Stomach smooth muscle (tissue), 2 donors: Measurements from ENCODE around the gene IL21R.

ENCODE experiments used
- H3K27ac ChIP-seq: one replicate; pipeline ENCODE4 v1.7.0; 2013; ENCODE audit warnings: mild to moderate bottlenecking, low read length, inconsistent platforms
- H3K27me3 ChIP-seq, 2 donors: one replicate each; pipeline ENCODE4 v1.7.0; 2013; ENCODE audit warnings: low read length in 2 of 2; ENCODE audit not compliant: insufficient read depth in 2 of 2, control insufficient read depth in 1 of 2
- H3K36me3 ChIP-seq, 2 donors: one replicate each; pipeline ENCODE4 v1.7.0; 2013; ENCODE audit warnings: low read length in 2 of 2; ENCODE audit not compliant: control insufficient read depth in 2 of 2, insufficient read depth in 2 of 2
- H3K4me1 ChIP-seq: one replicate; pipeline ENCODE4 v1.7.0; 2013; ENCODE audit warnings: low read length; ENCODE audit not compliant: control insufficient read depth, insufficient read depth
- H3K4me3 ChIP-seq, 2 donors: one replicate each; pipeline ENCODE4 v1.7.0; 2013; ENCODE audit warnings: low read length in 2 of 2
- H3K9ac ChIP-seq, 2 donors: one replicate each; pipeline ENCODE4 v1.7.0; 2013; ENCODE audit warnings: low read length in 2 of 2, mild to moderate bottlenecking in 1 of 2
- H3K9me3 ChIP-seq, 2 donors: one replicate each; pipeline ENCODE4 v1.7.0; 2013; ENCODE audit warnings: low read length in 2 of 2; ENCODE audit not compliant: control insufficient read depth in 2 of 2
- donor health status: healthy.
- donor health status: Pancreatic carcinoma.

The IL21R gene

GRCh38 chr16:27374804-27375425, 27.1 kb upstream of the IL21R start:
- no peaks in the 10 kb centered on the region for H3K9me3 ChIP-seq
- no peak overlapping the region for H3K9ac ChIP-seq
- H3K4me3 ChIP-seq, result peak overlapping the region in 1 of 2 donors; percentile 44
- no peak overlapping the region for H3K27ac ChIP-seq
- no peaks in the 10 kb centered on the region for H3K36me3 ChIP-seq
- peaks cover 5% of the 10 kb centered on the region for H3K4me1 ChIP-seq
- no peaks in the 10 kb centered on the region for H3K27me3 ChIP-seq

GRCh38 chr16:27377666-27378485, 24.1 kb upstream of the IL21R start:
- Histone ChIP-seq H3K4me3 (no peak overlapping the region), H3K9ac (no peak overlapping the region)

DNA sequence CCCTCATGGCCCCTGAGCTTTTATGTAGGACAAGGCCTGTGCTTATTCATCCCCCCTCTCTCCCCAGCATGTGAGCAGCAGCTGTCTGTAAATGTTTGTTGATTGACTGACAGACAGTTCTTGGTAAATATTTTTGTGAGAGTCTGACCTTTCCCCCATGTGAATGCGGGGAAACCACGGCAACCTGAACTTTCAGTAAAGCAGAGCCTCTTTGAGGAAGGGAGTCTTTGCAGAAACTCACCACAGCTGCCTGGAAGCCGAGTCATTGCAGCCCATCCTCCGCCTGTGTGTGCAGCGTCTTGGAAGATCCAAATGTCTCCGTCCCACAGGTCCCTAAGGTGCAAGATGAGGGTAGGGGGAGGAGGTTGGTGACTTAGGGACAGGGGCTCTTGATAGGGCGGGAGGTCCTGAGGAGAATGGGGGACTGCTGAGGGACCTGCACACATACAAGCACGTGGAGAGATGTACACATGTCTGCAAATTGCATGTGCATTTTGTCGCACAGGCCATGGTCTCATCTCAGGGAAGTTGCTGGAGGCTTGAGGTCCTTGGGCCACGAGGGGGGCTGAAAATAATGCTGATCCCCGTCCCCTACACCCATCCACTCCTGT, 23.0 kb upstream of the IL21R start:
- Histone ChIP-seq H3K4me1 (peaks cover 5% of the 10 kb centered on the region), H3K27me3 (no peaks in the 10 kb centered on the region), H3K36me3 (no peaks in the 10 kb centered on the region), H3K9me3 (peaks cover 5% of the 10 kb centered on the region in 2 donors), H3K27ac (no peak overlapping the region), H3K4me3 (no peak overlapping the region), H3K9ac (no peak overlapping the region)

More at GRCh38 chr16:27377666-27378485, 24.1 kb upstream of the IL21R start:
- no peaks in the 10 kb centered on the region for H3K27me3 ChIP-seq
- no peaks in the 10 kb centered on the region for H3K36me3 ChIP-seq
- H3K27ac ChIP-seq, result no peak overlapping the region
- H3K4me1 ChIP-seq, result peaks cover 5% of the 10 kb centered on the region
- H3K9me3 ChIP-seq, result peaks cover 0 to 5% of the 10 kb centered on the region in 2 donors

DNA sequence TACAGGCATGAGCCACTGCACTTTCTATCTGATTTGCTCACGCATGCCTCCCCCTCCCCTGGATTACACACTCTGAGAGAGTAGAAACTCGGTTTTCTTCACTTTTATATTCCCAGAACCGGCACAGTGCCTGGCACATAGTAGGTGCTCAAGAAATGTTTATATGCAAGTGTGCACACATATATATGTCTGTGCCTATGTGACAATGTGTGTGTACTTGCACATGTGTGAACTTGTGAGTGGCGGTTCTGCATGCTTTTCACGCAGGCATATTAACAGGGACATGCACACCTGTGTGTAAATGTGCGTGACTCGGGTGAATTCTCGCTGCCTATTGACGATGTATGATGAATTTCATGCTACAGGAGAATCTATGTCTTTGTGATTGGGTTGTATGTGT, 22.1 kb upstream of the IL21R start:
- Histone ChIP-seq H3K9ac (no peak overlapping the region), H3K27me3 (no peaks in the 10 kb centered on the region), H3K27ac (no peak overlapping the region), H3K4me1 (peaks cover 3% of the 10 kb centered on the region), H3K9me3 (peaks cover 5 to 12% of the 10 kb centered on the region in 2 donors), H3K36me3 (no peaks in the 10 kb centered on the region), H3K4me3 (no peak overlapping the region)

- Histone ChIP-seq H3K27me3 (no peaks in the 10 kb centered on the region), H3K4me1 (no peaks in the 10 kb centered on the region), H3K9ac (no peak overlapping the region), H3K36me3 (no peaks in the 10 kb centered on the region), H3K4me3 (no peak overlapping the region), H3K9me3 (peaks cover 8 to 18% of the 10 kb centered on the region in 2 donors), H3K27ac (no peak overlapping the region)
Measured at GRCh38 chr16:27381236-27381635, 20.7 kb upstream of the IL21R start.

DNA sequence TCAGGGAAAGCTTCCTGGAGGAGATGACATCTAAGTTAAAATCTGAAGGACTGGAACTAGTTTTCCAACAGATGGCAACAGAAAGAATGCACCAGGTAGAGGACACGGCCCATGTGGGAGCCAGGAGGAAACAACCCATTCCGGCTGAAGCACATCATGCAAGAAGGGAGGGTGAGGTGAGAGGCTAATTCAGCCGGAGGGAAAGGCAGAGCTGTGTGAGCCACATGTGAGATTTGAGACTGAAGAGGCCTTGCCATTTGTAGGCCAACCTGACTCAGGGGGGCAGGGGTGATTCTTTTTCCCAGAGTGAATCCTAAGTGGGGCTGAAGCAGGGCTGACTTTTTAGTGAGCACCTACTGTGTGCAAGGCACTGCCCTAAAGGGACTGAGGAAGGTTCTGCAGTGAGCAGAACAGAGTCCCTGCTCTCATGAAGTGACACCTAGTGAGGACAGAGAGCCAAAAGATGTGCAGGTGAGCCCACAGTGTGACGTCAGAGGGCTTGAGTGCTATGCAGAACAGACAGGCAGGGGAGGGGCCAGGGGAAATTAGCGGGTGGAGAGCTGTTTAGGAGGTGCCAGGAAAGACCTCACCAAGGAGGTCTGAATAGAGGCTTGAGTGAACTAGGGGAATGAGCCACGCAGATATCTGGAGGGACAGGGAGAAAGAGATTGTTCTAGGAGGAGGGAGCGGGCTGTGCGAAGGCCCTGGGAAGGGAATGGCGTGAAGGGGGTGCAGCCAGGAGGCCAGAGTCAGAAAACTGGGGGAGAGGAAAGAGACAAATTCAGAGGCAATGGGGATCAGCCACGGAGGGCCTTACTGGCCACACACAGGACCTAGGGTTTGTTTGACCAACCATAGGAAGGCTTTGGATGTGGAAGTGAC, 19.8 kb upstream of the IL21R start:
- H3K4me1 ChIP-seq, result no peaks in the 10 kb centered on the region
- peaks cover 11 to 18% of the 10 kb centered on the region in 2 donors for H3K9me3 ChIP-seq
- H3K9ac ChIP-seq, result no peak overlapping the region

GRCh38 chr16:27383556-27384243, 18.3 kb upstream of the IL21R start:
- no peak overlapping the region for H3K4me3 ChIP-seq
- no peaks in the 10 kb centered on the region for H3K4me1 ChIP-seq
- peaks cover 0 to 3% of the 10 kb centered on the region in 2 donors for H3K27me3 ChIP-seq
- H3K27ac ChIP-seq, result no peak overlapping the region
- H3K9ac ChIP-seq, result no peak overlapping the region
- peaks cover 16 to 18% of the 10 kb centered on the region in 2 donors for H3K9me3 ChIP-seq
- no peaks in the 10 kb centered on the region for H3K36me3 ChIP-seq

More for the DNA sequence above, 19.8 kb upstream of the IL21R start:
- H3K27ac ChIP-seq, result no peak overlapping the region
- H3K27me3 ChIP-seq, result peaks cover 0 to 3% of the 10 kb centered on the region in 2 donors
- no peaks in the 10 kb centered on the region for H3K36me3 ChIP-seq
- H3K4me3 ChIP-seq, result no peak overlapping the region

GRCh38 chr16:27384425-27384824, 17.5 kb upstream of the IL21R start:
- no peak overlapping the region for H3K27ac ChIP-seq
- H3K4me3 ChIP-seq, result no peak overlapping the region

DNA sequence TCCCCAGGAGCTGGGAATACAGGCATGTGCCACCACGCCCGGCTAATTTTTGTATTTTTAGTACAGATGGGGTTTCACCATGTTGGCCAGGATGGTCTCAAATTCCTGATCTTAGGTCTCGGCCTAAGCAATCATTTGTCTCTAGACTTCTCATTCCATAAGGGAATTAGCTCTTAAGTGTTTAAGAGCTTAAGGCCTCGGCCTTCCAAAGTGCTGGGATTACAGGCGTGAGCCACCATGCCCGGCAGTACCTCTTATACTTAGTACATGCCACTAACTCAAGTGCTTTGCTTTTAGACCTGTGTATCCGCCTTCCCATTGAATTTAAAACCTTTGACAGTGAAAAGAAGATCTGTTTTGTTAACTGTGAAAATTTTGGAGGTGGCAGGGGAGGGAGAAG, 16.6 kb upstream of the IL21R start:
- peaks cover 0 to 3% of the 10 kb centered on the region in 2 donors for H3K27me3 ChIP-seq
- peaks cover 16 to 18% of the 10 kb centered on the region in 2 donors for H3K9me3 ChIP-seq
- H3K27ac ChIP-seq, result no peak overlapping the region
- no peaks in the 10 kb centered on the region for H3K4me1 ChIP-seq
- no peaks in the 10 kb centered on the region for H3K36me3 ChIP-seq
- H3K9ac ChIP-seq, result no peak overlapping the region
- no peak overlapping the region for H3K4me3 ChIP-seq

More at GRCh38 chr16:27384425-27384824, 17.5 kb upstream of the IL21R start:
- peaks cover 0 to 3% of the 10 kb centered on the region in 2 donors for H3K27me3 ChIP-seq
- peaks cover 16 to 18% of the 10 kb centered on the region in 2 donors for H3K9me3 ChIP-seq
- no peaks in the 10 kb centered on the region for H3K4me1 ChIP-seq
- no peaks in the 10 kb centered on the region for H3K36me3 ChIP-seq
- H3K9ac ChIP-seq, result no peak overlapping the region

DNA sequence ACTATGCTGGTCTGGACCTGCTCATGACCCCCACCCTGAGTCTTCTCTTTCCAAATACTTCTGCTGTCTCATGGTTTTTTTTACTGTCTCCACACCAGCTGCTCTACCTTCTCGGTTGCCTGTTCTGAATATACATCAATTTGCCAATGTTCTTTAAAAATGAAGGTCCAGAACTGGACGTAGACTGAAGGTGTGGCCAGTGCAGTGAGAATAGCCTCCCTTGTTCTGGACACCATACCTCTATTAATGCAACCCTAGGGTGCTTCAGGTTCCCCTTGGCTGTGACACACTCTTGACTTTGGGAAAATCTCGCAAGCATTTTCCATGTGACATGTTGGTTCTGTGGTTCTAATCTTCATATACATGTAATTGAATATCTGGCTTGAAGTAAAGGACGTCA, 15.3 kb upstream of the IL21R start:
- Histone ChIP-seq H3K36me3 (no peaks in the 10 kb centered on the region), H3K27me3 (peaks cover 0 to 3% of the 10 kb centered on the region in 2 donors), H3K4me1 (no peaks in the 10 kb centered on the region), H3K9me3 (peaks cover 14 to 18% of the 10 kb centered on the region in 2 donors), H3K27ac (no peak overlapping the region), H3K4me3 (no peak overlapping the region), H3K9ac (no peak overlapping the region)
